Lower lobe of right lung (tissue), 2 donors: ENCODE data around the gene EMP1. TPM values are rescaled to one million over a fixed set of nuclear protein-coding genes. Genes with fewer than 3 reads are reported as not detected.

ENCODE experiments used
- ATAC-seq, 2 donors: fragments of 200-7000 bp; cut with Tn5 transposase; one replicate each; pipeline ENCODE4 v1.9.1; 2020 to 2022; ENCODE audit warnings: mild to moderate bottlenecking in 2 of 2, moderate library complexity in 2 of 2
- DNase-seq: peaks from one replicate; pipeline ENCODE4 v3.0.0-alpha.2; 2020
- H3K27ac ChIP-seq: fragments of 200-600 bp; one replicate; pipeline ENCODE4 v1.8.0; 2022
- H3K27me3 ChIP-seq: fragments of 200-600 bp; one replicate; pipeline ENCODE4 v1.8.0; 2022; ENCODE audit warnings: low read depth
- H3K36me3 ChIP-seq: fragments of 200-600 bp; one replicate; pipeline ENCODE4 v1.8.0; 2022; ENCODE audit warnings: mild to moderate bottlenecking
- H3K4me1 ChIP-seq: fragments of 200-600 bp; one replicate; pipeline ENCODE4 v1.8.0; 2022
- H3K4me3 ChIP-seq: fragments of 200-600 bp; one replicate; pipeline ENCODE4 v1.8.0; 2022; ENCODE audit warnings: mild to moderate bottlenecking
- H3K9me3 ChIP-seq: fragments of 200-600 bp; one replicate; pipeline ENCODE4 v1.8.0; 2022
- intact Hi-C: fragments of 100-400 bp; cut with DNase I; formaldehyde crosslinking; loops from one replicate; pipeline ENCODE4 v1.11.0; 2022
- total RNA-seq: library from RNA; stranded (reverse); fragmentation: NEBNext Ultra II Directional; extraction: Animal tissue kit (Norgen Biotek cat#: 25700); gene quantifications from one replicate; pipeline ENCODE4 v1.2.1, GENCODE V29; 2021
- TF ChIP-seq, protein P1 (sequence below): fragments of 200-600 bp; IDR thresholded peaks from one replicate; pipeline ENCODE4 v1.8.0; 2022; ENCODE audit warnings: antibody characterized with exemption, mild to moderate bottlenecking
- donor health status: DM: no; HTN: yes; CAD: no; lungs with severe emphysema.

The EMP1 gene
- total RNA-seq, 1 donor from 2014 or later = 195 TPM

DNA sequence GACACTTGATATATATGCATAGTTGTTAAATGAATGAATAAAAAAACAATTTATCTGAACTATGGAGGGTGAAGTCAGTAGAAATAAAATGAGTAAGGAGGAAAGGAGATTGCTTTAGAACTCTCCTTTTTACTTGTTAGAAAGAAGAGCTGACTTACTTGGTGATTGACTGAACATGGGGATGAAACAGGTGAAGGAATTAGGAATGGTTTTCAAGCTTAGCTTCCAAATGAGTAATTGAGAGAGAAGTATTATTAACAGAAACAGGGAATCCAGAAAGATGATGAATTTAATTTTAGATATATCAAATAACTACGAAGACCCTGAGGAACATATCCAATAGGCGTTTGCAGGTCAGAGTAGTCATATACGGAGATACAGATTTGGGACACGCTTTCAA, 33.6 kb upstream of the EMP1 start:
- ATAC-seq = no peak
- Histone ChIP-seq H3K27ac (no peak overlapping the region), H3K9me3 (peaks cover 2% of the 10 kb centered on the region), H3K36me3 (no peaks in the 10 kb centered on the region), H3K4me3 (no peak overlapping the region), H3K27me3 (no peaks in the 10 kb centered on the region), H3K4me1 (peaks cover 13% of the 10 kb centered on the region)
- intact Hi-C loops = no loop called here
- DNase-seq = no peak
- TF ChIP-seq, protein P1, sequence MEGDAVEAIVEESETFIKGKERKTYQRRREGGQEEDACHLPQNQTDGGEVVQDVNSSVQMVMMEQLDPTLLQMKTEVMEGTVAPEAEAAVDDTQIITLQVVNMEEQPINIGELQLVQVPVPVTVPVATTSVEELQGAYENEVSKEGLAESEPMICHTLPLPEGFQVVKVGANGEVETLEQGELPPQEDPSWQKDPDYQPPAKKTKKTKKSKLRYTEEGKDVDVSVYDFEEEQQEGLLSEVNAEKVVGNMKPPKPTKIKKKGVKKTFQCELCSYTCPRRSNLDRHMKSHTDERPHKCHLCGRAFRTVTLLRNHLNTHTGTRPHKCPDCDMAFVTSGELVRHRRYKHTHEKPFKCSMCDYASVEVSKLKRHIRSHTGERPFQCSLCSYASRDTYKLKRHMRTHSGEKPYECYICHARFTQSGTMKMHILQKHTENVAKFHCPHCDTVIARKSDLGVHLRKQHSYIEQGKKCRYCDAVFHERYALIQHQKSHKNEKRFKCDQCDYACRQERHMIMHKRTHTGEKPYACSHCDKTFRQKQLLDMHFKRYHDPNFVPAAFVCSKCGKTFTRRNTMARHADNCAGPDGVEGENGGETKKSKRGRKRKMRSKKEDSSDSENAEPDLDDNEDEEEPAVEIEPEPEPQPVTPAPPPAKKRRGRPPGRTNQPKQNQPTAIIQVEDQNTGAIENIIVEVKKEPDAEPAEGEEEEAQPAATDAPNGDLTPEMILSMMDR = no peak

DNA sequence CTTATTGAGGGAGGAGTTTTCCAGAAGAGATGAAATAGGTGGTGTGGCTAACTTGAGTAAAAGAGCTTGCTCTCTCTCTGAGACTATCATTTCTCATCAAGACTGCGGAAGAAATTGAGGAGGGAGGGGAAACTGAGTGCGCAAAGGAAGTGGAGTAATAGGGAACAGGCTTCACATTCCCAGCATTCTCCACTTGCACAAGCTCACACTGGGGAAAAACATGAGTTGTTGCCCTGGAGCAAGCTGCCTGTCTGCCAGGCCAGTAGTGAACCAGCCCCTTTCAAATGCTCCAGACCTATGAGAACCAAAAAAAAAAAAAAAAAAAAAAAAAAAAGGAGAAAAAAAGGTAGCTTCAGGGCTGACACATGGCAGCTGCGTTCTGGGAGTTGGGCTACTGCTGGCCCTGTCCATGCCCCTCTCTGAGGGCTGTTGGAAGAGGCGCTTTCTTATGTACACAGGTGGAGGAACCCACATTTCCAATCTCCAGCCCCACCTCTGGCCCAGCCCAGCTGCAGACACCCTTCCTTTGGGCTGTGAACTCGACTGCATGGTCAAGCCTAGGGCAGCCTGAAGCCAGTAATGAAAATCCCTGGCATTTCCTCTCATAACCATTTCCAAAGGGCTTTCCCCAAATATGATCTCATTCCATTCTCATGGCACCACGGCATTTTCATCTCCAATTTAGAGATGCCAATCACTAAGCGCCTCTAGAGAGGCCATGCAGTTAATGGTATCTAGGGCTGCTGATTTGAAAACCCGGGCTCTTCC, 32.5 kb upstream of the EMP1 start:
- H3K4me3 ChIP-seq = no peak overlapping the region
- no peaks in the 10 kb centered on the region for H3K36me3 ChIP-seq
- ATAC-seq (peak in 1 of 2 donors; percentile 10), DNase-seq (no peak)
- no peaks in the 10 kb centered on the region for H3K27me3 ChIP-seq
- TF ChIP-seq, protein P1 = no peak
- intact Hi-C loops = no loop called here
- H3K27ac ChIP-seq = no peak overlapping the region
- peaks cover 13% of the 10 kb centered on the region for H3K4me1 ChIP-seq
- H3K9me3 ChIP-seq = peaks cover 3% of the 10 kb centered on the region

DNA sequence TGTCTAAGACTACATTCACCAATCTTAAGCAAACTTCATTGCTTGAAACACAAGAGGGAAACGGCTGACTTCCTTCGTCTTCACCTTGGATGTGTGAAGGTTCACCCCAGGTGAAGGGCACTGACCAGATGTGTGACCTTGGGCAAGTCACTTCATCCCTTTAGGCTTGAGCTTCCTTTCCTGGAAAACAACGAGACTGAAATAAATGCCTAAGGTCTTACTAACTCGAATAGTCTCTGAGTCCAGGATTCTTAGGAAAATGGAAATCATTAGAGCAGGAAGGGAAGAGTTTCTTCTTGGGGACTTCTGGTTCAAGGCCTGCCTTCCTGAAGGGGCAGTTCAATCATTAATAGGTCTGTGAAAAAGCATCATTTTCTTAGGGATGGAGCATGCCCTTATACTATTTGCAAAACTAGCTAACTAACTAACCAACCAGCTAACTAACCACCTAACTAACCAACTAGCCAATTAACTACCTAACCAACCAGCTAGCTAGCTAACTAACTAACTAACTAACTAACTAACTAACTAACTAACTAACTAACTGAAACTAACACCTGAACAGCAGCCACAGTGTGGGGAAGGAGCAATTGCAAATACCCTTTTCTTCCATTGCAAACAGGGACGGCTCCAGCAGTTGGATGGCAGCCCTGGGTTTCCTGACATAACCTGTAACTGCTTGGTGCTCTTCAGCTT, 31.5 kb upstream of the EMP1 start:
- ATAC-seq = no peak
- peaks cover 3% of the 10 kb centered on the region for H3K9me3 ChIP-seq
- peak overlapping the region; percentile 50 for H3K27ac ChIP-seq
- intact Hi-C loops = no loop called here
- no peaks in the 10 kb centered on the region for H3K27me3 ChIP-seq
- DNase-seq = no peak
- peaks cover 13% of the 10 kb centered on the region for H3K4me1 ChIP-seq
- no peak overlapping the region for H3K4me3 ChIP-seq
- TF ChIP-seq, protein P1 = no peak
- no peaks in the 10 kb centered on the region for H3K36me3 ChIP-seq

DNA sequence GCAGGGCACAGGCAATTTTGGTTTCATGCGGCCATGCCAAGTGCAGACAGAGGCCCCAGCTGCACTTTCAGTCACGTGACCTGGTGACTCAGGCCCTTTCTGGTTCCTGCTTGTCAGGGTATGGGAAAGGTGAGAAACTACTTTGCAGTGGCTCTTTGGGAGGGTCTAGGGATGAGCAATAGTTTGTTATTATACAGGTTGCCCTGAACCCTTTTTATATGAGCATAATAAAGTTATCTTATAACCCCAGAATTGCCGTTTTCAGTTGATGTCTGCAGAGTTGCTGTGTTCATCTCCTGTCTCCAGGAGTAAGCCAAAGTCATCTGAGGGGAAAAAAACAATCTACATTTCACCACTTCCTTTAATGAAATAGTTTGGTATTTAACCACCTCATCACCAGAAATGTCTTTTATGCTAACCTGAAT, 30.9 kb upstream of the EMP1 start:
- TF ChIP-seq, protein P1 = no peak
- intact Hi-C loops = no loop called here
- Histone ChIP-seq H3K27ac (peak overlapping the region; percentile 50), H3K9me3 (peaks cover 3% of the 10 kb centered on the region), H3K36me3 (no peaks in the 10 kb centered on the region), H3K4me3 (no peak overlapping the region), H3K4me1 (peaks cover 13% of the 10 kb centered on the region), H3K27me3 (no peaks in the 10 kb centered on the region)
- ATAC-seq (peak; percentile 85 to 93), DNase-seq (peak; percentile 81)

DNA sequence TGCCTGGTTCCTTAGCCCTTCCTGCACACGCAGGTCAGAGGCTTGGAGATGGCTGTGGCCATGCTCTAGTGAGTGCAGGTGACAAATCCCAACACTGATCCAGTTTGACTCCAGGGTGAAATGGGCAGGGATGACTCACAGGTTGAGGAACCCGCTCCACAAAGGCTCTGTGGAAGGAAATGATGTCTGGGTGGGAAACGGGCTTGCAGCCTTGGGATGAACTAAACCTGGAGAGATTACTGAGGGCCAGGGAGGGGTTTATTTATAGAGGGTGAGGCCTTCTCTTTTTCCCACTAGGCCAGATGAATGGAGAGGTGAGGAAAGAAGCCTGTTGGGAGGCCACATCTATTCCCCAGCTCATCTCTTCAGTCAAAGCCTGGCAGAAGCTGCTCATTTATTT, 29.3 kb upstream of the EMP1 start:
- Histone ChIP-seq H3K9me3 (peaks cover 3% of the 10 kb centered on the region), H3K4me1 (peaks cover 20% of the 10 kb centered on the region), H3K36me3 (no peaks in the 10 kb centered on the region), H3K27me3 (no peaks in the 10 kb centered on the region), H3K27ac (no peak overlapping the region), H3K4me3 (no peak overlapping the region)
- ATAC-seq = no peak
- no peak for DNase-seq
- TF ChIP-seq, protein P1 = no peak
- intact Hi-C loops = no loop called here
